NB4 (cell line): Measurements from ENCODE around the gene NISCH.

ENCODE experiments used
- CTCF ChIP-seq: IDR thresholded peaks from one replicate; pipeline ENCODE4 v1.5.1; 2012; ENCODE audit warnings: low read depth, low read length
- POLR2A ChIP-seq: IDR thresholded peaks from 2 replicates; pipeline ENCODE4 v1.6.1; 2011; ENCODE audit warnings: mild to moderate bottlenecking; ENCODE audit not compliant: insufficient read length; ENCODE audit errors: extremely low read depth

- TF ChIP-seq CTCF (no peak), POLR2A (no peak)
These were observed 39.6 kb upstream of the NISCH start for GRCh38 chr3:52415800-52416199.
